HG03064 (cell line): ENCODE results near the gene PPP2R5C.
A peak's percentile ranks its signal among the peaks of the same experiment; 100 is the strongest.

ENCODE experiments used
- ATAC-seq: cut with Tn5 transposase; IDR thresholded peaks from one replicate; pipeline ENCODE4 v1.9.1; 2021; ENCODE audit warnings: low read depth; ENCODE audit not compliant: unreplicated experiment

PPP2R5C gene

GRCh38 chr14:101857226-101857625 is 95.7 kb downstream of the PPP2R5C start:
- no peak for ATAC-seq

DNA sequence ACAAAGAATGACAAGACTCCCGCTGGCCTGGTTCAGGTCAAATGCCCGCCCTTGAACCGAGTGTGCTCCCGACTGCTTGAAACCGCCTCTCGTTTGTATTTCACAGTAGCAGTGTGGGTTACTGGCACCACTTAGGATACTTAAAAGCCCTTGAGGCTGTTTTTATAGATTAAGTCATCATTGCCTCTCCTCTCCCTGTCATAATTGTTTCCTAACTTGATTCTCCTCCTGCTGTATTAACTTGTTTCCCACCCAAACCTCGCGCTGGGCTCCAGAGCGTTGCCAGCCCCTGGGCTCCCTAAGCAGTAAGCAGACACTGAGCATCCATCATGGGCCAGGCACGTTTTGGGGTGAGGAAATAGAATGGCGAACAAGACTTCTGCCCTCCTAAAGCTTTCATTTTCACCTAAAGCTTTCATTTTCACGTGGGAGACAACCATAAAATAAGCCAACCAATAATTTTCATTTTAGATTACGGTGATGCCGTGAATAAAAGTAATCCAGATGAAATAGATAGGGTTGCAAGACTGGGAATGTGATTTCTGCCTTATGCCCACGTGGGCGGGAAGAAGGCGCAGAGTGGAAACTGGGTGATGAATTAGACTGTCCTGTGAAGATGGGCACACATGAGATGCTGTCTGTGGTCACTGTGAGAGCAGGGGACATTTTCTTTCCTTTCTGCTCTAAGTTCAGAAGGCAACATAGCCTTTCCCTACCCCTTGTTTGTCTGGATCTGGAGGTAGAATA is 97.5 kb downstream of the PPP2R5C start:
- ATAC-seq, result no peak

DNA sequence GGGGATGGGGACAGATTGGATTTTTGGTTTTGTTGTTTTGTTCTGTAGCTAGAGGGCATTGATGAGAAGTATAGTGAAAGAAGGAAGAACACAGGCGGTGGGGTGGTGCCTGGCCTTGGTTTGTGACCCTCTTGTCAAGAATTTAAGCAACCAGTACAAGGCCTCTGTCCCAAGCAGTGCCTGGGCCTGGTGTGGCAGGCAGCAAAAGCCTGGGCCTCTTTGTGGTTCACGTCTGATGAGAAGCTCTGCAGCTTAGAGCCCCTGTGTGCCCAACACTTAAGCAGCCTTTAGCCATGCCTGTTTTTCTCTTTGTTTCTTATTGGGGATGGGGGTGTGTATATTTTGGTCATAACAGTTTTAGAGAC is 98.0 kb downstream of the PPP2R5C start:
- ATAC-seq, result no peak

DNA sequence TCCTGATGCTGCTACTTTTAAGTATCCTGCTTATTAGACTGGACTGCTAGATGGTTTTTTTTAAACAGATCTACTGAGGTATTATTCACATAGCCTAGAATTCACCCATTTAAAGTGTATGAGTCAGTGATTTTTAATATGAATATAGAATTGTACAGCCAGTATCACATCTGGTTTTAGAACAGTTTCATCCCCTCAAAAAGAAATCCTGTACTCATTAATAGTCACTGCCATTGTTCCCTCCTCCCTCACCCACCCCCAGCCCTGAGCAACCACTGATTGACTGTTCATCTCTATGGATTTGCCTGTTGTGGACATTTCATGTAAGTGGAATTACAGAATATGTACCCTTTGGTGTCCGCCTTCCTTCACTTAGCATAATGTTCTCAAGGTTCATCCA is 98.4 kb downstream of the PPP2R5C start:
- no peak for ATAC-seq

GRCh38 chr14:101861464-101861863 is 100.0 kb downstream of the PPP2R5C start:
- no peak for ATAC-seq

DNA sequence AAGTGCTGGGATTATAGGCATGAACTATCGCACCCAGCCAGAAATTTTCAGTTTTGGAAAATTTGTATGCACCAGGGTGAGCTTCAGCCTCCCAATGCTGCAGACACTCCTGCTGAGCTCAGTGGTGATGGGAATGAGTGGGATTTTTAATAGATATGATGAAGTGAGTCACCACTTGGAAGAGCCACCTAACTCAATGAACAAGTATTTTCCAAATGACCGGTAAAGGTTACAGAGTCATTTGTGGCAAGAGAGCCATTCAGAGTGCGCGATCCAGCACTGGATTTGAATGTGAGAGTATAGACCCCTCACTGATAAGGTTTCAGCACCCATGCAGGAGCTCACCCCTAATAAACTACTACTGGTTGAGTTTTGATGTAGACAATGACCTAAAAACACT is 100.7 kb downstream of the PPP2R5C start:
- no peak for ATAC-seq

DNA sequence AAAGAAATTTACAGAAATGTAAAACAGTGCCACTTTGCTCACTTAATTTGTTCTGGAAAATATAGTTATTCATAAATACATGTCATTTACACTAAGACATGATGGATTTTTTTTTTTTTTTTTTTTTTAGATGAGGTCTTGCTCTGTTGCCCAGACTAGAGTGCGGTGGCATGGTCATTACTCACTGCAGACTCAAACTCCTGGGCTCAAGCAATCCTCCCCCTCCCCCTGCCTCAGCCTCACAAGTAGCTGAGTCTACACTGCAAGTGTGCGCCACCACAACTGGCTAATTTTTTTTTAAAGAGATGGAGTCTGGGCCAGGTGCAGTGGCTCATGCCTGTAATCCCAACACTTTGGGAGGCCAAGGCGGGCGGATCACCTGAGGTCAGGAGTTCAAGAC is 101.2 kb downstream of the PPP2R5C start:
- no peak for ATAC-seq

DNA sequence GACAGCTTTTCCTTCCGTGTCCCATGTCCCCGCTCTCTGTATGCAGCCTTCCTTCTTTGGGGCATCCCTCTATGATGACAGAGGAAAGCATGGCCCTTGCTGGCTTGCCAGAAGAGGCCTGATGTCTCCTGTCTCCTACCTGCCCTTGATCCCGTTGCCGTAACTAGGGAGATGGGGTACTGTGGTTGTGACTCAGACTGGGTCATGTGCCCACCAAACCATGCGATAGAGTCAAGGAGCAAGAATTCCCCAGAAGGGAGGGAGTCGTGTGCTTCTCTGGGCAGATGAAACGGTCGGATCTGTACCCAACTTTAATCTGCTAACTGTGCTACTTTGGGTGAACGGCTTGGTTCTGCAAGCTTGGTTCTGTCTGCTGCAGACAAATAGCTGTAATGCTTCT is 103.8 kb downstream of the PPP2R5C start:
- ATAC-seq, result no peak

- no peak for ATAC-seq
Measured at GRCh38 chr14:101867854-101868253, 106.3 kb downstream of the PPP2R5C start.

- ATAC-seq, result no peak
Measured at GRCh38 chr14:101869217-101869616, 107.7 kb downstream of the PPP2R5C start.

GRCh38 chr14:101870273-101870939 is 108.9 kb downstream of the PPP2R5C start:
- ATAC-seq, result no peak

- ATAC-seq, result no peak
Measured at GRCh38 chr14:101872346-101872745, 110.8 kb downstream of the PPP2R5C start.

GRCh38 chr14:101873076-101873825 is 111.7 kb downstream of the PPP2R5C start:
- no peak for ATAC-seq

DNA sequence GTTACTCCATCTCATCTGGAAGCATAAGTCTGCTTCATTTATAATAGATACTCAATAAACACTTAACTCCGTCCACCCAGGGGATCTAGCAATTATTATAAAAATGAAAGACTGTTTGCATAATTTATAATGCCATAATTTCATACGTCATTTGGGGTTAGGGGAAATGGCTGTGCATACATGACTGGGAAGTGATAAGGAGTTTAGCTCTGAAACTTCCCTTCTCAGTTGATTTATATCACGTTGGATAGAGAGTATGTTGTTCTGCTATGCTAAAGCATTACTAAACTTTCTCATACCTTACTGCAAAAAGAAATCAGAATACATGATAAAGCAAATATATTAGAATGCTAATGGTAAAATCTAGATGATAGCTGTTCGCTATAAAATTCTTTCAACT is 112.5 kb downstream of the PPP2R5C start:
- no peak for ATAC-seq

- no peak for ATAC-seq
Measured at GRCh38 chr14:101875041-101875726, 113.7 kb downstream of the PPP2R5C start.

DNA sequence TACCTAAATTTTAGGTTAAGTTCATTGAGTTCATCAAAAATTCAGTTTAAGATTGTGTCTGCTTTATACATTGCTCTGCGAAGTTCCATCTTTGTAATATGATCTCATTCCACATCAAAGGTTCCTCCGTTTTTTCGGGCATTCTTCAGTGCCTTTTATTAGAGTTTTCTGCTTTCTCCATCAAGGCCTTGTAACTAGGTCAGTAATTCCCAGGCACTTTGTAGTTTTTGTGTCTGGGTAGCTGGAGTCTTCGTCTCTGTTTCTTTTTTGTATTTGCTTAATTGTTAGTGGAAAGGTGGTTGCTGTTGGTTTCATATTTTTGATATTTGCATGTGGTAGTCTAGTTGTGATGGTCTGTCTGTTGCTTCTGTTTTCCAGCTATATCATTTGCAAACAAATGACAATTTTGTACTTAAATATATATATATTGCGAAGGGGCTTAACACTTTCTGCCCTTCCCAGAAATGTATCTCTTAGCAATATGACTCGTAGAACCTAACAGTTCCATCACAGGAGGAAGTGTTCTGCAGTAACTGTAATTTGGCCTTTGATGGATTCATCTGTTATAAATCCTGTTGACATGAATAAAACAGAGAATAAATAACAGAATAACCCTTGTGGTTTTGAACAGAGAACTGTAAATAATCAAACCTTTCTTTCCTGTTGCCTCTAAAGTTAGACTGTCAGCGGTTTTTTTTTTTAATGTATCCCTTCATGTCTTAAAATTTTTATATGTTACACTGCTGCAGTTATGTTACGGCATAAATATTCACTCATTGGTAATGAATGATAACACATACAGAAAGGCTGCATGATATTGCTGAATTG is 114.4 kb downstream of the PPP2R5C start:
- ATAC-seq, result peak; percentile 27

- ATAC-seq, result peak; percentile 85
Measured at GRCh38 chr14:101876555-101876938, 115.0 kb downstream of the PPP2R5C start.

DNA sequence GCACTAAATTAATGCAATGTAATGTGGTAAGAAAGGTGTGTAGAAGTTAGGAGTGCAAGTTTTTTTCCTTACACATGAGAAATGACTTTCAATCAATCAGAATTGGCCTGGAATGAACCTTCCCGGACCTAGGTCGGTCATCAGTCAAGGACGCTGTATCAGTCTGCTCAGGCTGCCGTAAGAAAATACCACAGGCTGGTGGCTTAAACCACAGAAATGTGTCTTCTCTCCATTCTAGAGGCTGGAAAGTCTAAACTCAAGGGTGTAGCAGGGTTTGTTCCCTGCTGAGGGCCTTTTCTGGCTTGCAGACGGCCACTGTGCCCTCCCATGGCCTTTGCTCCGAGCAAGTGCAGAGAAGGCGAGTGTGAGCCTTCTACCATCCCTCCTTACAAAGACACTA is 116.3 kb downstream of the PPP2R5C start:
- ATAC-seq, result no peak

DNA sequence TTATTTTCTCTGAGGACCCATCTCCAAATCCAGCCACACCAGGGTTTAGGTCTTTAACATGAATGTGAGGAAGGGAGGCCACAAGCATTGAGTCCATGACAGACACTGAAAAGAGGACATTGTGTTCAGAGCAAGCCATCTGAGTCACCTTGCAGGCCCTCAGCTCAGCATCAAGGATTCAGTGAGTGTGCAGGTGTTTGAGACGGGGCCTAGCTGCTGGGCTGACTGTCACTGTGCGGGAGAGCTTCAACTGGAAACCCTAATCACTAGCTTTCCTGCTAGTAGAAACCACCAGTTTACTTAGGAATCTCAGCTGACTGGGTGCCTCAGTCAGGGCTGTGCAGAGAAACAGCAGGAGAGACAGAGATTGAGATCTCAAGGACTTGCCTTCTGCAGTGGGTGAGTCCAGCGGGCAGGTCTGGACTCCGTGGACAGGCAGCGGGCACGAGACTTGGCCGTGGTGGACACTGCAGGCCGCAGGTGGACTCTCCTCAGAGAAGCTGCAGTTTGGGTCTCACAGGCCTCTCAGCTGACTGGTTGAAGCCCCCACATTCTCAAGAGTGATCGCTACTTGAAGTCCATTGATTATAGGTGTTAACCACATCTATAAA is 116.8 kb downstream of the PPP2R5C start:
- ATAC-seq, result no peak
